HepG2 (cell line): ENCODE measurements around the gene GMEB1. TPM values are rescaled to one million over a fixed set of nuclear protein-coding genes. Genes with fewer than 3 reads are reported as not detected.
A peak's percentile ranks its signal among the peaks of the same experiment; 100 is the strongest.

Source experiments
- BCLAF1 ChIP-seq: fragments of 450-650 bp; IDR thresholded peaks from 2 replicates; pipeline ENCODE4 v1.6.1; 2017; ENCODE audit warnings: mild to moderate bottlenecking
- BHLHE40 ChIP-seq: IDR thresholded peaks from 2 replicates; pipeline ENCODE4 v1.6.1; 2011; ENCODE audit warnings: low read length, improper control_type of control experiment
- CAMTA2 ChIP-seq: sonication (generic); formaldehyde crosslinking; IDR thresholded peaks from 2 replicates; pipeline ENCODE4 v1.4.0; 2020; ENCODE audit warnings: mild to moderate bottlenecking, missing genetic modification reagents, borderline replicate concordance
- FOSL1 ChIP-seq: sonication (generic); formaldehyde crosslinking; IDR thresholded peaks from 2 replicates; pipeline ENCODE4 v1.9.0; 2021; ENCODE audit warnings: missing genetic modification reagents, borderline replicate concordance
- MLX ChIP-seq: IDR thresholded peaks from 2 replicates; pipeline ENCODE4 v1.6.1; 2016
- MTF2 ChIP-seq: sonication (generic); formaldehyde crosslinking; IDR thresholded peaks from 2 replicates; pipeline ENCODE4 v1.5.0; 2020; ENCODE audit warnings: missing genetic modification reagents, borderline replicate concordance
- MYC ChIP-seq: sonication (generic); formaldehyde crosslinking; IDR thresholded peaks from 2 replicates; pipeline ENCODE4 v1.9.0; 2021; ENCODE audit warnings: missing genetic modification reagents, borderline replicate concordance
- NR1H2 ChIP-seq: sonication (generic); formaldehyde crosslinking; IDR thresholded peaks from 2 replicates; pipeline ENCODE4 v1.8.1; 2022; ENCODE audit warnings: low read depth, missing genetic modification reagents, borderline replicate concordance
- PHB2 ChIP-seq: fragments of 450-650 bp; IDR thresholded peaks from 2 replicates; pipeline ENCODE4 v1.6.1; 2018; ENCODE audit not compliant: partially characterized antibody
- RARG ChIP-seq: sonication (generic); formaldehyde crosslinking; IDR thresholded peaks from 2 replicates; pipeline ENCODE4 v1.4.0; 2020; ENCODE audit warnings: low read depth, mild to moderate bottlenecking, missing genetic modification reagents
- RORA ChIP-seq: sonication (generic); formaldehyde crosslinking; IDR thresholded peaks from 2 replicates; pipeline ENCODE4 v1.5.0; 2020; ENCODE audit warnings: mild to moderate bottlenecking, missing genetic modification reagents, moderate library complexity
- STAT6 ChIP-seq: sonication (generic); formaldehyde crosslinking; IDR thresholded peaks from 2 replicates; pipeline ENCODE4 v1.4.0; 2020; ENCODE audit warnings: missing genetic modification reagents, mild to moderate bottlenecking, borderline replicate concordance
- SYNCRIP ChIP-seq: fragments of 200-400 bp; formaldehyde crosslinking; IDR thresholded peaks from 2 replicates; pipeline ENCODE4 v1.6.1; 2018; ENCODE audit warnings: mild to moderate bottlenecking, low read depth, low read length; ENCODE audit not compliant: insufficient read depth
- TRIM22 ChIP-seq: fragments of 450-650 bp; IDR thresholded peaks from 2 replicates; pipeline ENCODE4 v1.6.1; 2017
- ZNF12 ChIP-seq: sonication (generic); formaldehyde crosslinking; IDR thresholded peaks from 2 replicates; pipeline ENCODE4 v1.5.0; 2020; ENCODE audit warnings: missing genetic modification reagents
- ZNF180 ChIP-seq: sonication (generic); formaldehyde crosslinking; IDR thresholded peaks from 2 replicates; pipeline ENCODE4 v1.4.0; 2020; ENCODE audit warnings: low read depth, missing genetic modification reagents, borderline replicate concordance
- ZNF292 ChIP-seq: sonication (generic); formaldehyde crosslinking; IDR thresholded peaks from 2 replicates; pipeline ENCODE4 v1.8.1; 2022; ENCODE audit warnings: mild to moderate bottlenecking, low read depth, missing genetic modification reagents, borderline replicate concordance
- ZNF484 ChIP-seq: sonication (generic); formaldehyde crosslinking; IDR thresholded peaks from 2 replicates; pipeline ENCODE4 v1.5.1; 2020; ENCODE audit warnings: mild to moderate bottlenecking, low read depth, missing genetic modification reagents, borderline replicate concordance
- ZSCAN22 ChIP-seq: sonication (generic); formaldehyde crosslinking; IDR thresholded peaks from 2 replicates; pipeline ENCODE4 v1.4.0; 2020; ENCODE audit warnings: mild to moderate bottlenecking, missing genetic modification reagents
- ZSCAN25 ChIP-seq: sonication (generic); formaldehyde crosslinking; IDR thresholded peaks from 2 replicates; pipeline ENCODE4 v1.8.0; 2022; ENCODE audit warnings: mild to moderate bottlenecking, missing genetic modification reagents
- ZSCAN29 ChIP-seq: sonication (generic); formaldehyde crosslinking; conservative IDR thresholded peaks from 2 replicates; pipeline ENCODE4 v1.4.0; 2020; ENCODE audit warnings: mild to moderate bottlenecking, missing genetic modification reagents
- polyA plus RNA-seq, 8 experiments: library from polyadenylated mRNA; depleted of rRNA in 3 of 8; stranded (reverse) in 7 of 8; unstranded in 1 of 8; fragments of >200 nt; fragmentation: Illumina TruSeq in 4 of 8; extraction: Trizol in 4 of 8; gene quantifications; 2 replicates each; pipeline versions ENCODE4 v1.2.1 to v1.2.3, GENCODE V29; 2011 to 2016; ENCODE audit warnings: low read depth in 4 of 8, missing spikeins in 1 of 8, mixed read lengths in 1 of 8; ENCODE audit not compliant: insufficient read depth in 1 of 8
- total RNA-seq, 5 experiments: library from RNA; depleted of rRNA; stranded (reverse); fragments of >200 nt; fragmentation: Illumina TruSeq; extraction: Trizol; gene quantifications; 2 replicates each; pipeline ENCODE4 v1.2.3, GENCODE V29; 2016; ENCODE audit warnings: low read depth in 1 of 5

GMEB1 gene
- total and polyA plus RNA-seq, 2 of the 13 experiments (the other 11 are each of a cell fraction or from before 2014, with no cell fraction given), result 3.0 to 6.0 TPM

GRCh38 chr1:28736450-28737306, 68.1 kb downstream of the GMEB1 start, which contains the start of gene YTHDF2 (continued):
- TF ChIP-seq BCLAF1 (no peak), ZSCAN29 (CRISPR knock-in tag) (peak; percentile 63; the same call in 1 of the 2 replicates), ZNF180 (CRISPR knock-in tag) (no peak; the same call in 1 of the 2 replicates), FOSL1 (no peak), TRIM22 (no peak), MYC (CRISPR knock-in tag) (peak; percentile 96), ZNF12 (CRISPR knock-in tag) (peak; percentile 19; the same call in 1 of the 2 replicates), NR1H2 (CRISPR knock-in tag) (peak; percentile 13; the same call in 1 of the 2 replicates), MTF2 (CRISPR knock-in tag) (no peak), RARG (CRISPR knock-in tag) (no peak; the same call in 1 of the 2 replicates), CAMTA2 (CRISPR knock-in tag) (0 out of 2 replicates have a peak, but pooled peaks have one; percentile 14), MLX (peak; percentile 65), ZNF484 (CRISPR knock-in tag) (no peak), RORA (CRISPR knock-in tag) (no peak), STAT6 (peak; percentile 95), ZSCAN25 (CRISPR knock-in tag) (0 out of 2 replicates have a peak, but pooled peaks have one; percentile 49), SYNCRIP (no peak), ZNF292 (CRISPR knock-in tag) (peak; percentile 56; the same call in 1 of the 2 replicates), BHLHE40 (no peak), PHB2 (no peak), ZSCAN22 (CRISPR knock-in tag) (peak; percentile 85)
